H9 (cell line): Measurements from ENCODE around the gene SIGMAR1. TPM values are rescaled to one million over a fixed set of nuclear protein-coding genes. Genes with fewer than 3 reads are reported as not detected.

ENCODE experiments used
- DNase-seq: peaks from one replicate; pipeline ENCODE4 v3.0.0-alpha.2; 2017
- H2AFZ ChIP-seq: one replicate; pipeline ENCODE4 v1.6.1; 2013; ENCODE audit warnings: mild to moderate bottlenecking, low read length, control low read depth, moderate library complexity
- H2AK5ac ChIP-seq: 2 replicates; pipeline ENCODE4 v1.6.1; 2013; ENCODE audit warnings: low read length, control low read depth, mixed read lengths; ENCODE audit not compliant: insufficient read length
- H2BK120ac ChIP-seq: one replicate; pipeline ENCODE4 v1.6.1; 2013; ENCODE audit warnings: low read depth, mild to moderate bottlenecking, low read length, control low read depth, inconsistent platforms; ENCODE audit not compliant: poor library complexity, severe bottlenecking
- H2BK12ac ChIP-seq: 2 replicates; pipeline ENCODE4 v1.6.1; 2013; ENCODE audit warnings: low read length, control low read depth, mixed read lengths, low read depth; ENCODE audit not compliant: insufficient read length
- H2BK15ac ChIP-seq: 2 replicates; pipeline ENCODE4 v1.6.1; 2013; ENCODE audit warnings: low read depth, low read length, control low read depth
- H2BK20ac ChIP-seq: one replicate; pipeline ENCODE4 v1.6.1; 2013; ENCODE audit warnings: low read depth, mild to moderate bottlenecking, low read length, control low read depth, inconsistent platforms; ENCODE audit not compliant: poor library complexity, severe bottlenecking
- H2BK5ac ChIP-seq: 2 replicates; pipeline ENCODE4 v1.6.1; 2013; ENCODE audit warnings: low read length, control low read depth, mixed read lengths; ENCODE audit not compliant: insufficient read length
- H3K14ac ChIP-seq: 2 replicates; pipeline ENCODE4 v1.6.1; 2013; ENCODE audit warnings: low read length, control low read depth; ENCODE audit not compliant: insufficient read depth
- H3K18ac ChIP-seq: 2 replicates; pipeline ENCODE4 v1.6.1; 2013; ENCODE audit warnings: low read depth, mild to moderate bottlenecking, mixed read lengths, low read length, control low read depth; ENCODE audit not compliant: insufficient read length
- H3K23ac ChIP-seq: 2 replicates; pipeline ENCODE4 v1.6.1; 2013; ENCODE audit warnings: low read length, control low read depth, mixed read lengths, low read depth; ENCODE audit not compliant: insufficient read length
- H3K23me2 ChIP-seq: 2 replicates; pipeline ENCODE4 v1.6.1; 2013; ENCODE audit warnings: low read depth, mild to moderate bottlenecking, mixed read lengths, low read length, control low read depth; ENCODE audit not compliant: insufficient read length, poor library complexity, severe bottlenecking
- H3K27ac ChIP-seq: 2 replicates; pipeline ENCODE4 v1.5.1; 2013; ENCODE audit warnings: low read length, control low read depth, mixed read lengths, low read depth; ENCODE audit not compliant: insufficient read length
- H3K27me3 ChIP-seq: 2 replicates; pipeline ENCODE4 v1.6.1; 2013; ENCODE audit warnings: low read length, control low read depth, inconsistent platforms; ENCODE audit not compliant: insufficient read depth
- H3K4ac ChIP-seq: 2 replicates; pipeline ENCODE4 v1.6.1; 2013; ENCODE audit warnings: low read depth, mild to moderate bottlenecking, control low read depth, inconsistent platforms, low read length, moderate library complexity
- H3K4me1 ChIP-seq: 2 replicates; pipeline ENCODE4 v1.6.1; 2013; ENCODE audit warnings: low read length, control low read depth, inconsistent platforms; ENCODE audit not compliant: insufficient read depth
- H3K4me2 ChIP-seq: 2 replicates; pipeline ENCODE4 v1.6.1; 2013; ENCODE audit warnings: low read length, control low read depth, mixed read lengths; ENCODE audit not compliant: insufficient read length, insufficient read depth
- H3K56ac ChIP-seq: 2 replicates; pipeline ENCODE4 v1.6.1; 2013; ENCODE audit warnings: low read depth, mild to moderate bottlenecking, mixed read lengths, low read length, control low read depth; ENCODE audit not compliant: insufficient read length
- H3K79me1 ChIP-seq: 2 replicates; pipeline ENCODE4 v1.6.1; 2013; ENCODE audit warnings: low read depth, mild to moderate bottlenecking, moderate library complexity, low read length, control low read depth, inconsistent platforms; ENCODE audit not compliant: insufficient read depth, poor library complexity, severe bottlenecking
- H3K79me2 ChIP-seq: 2 replicates; pipeline ENCODE4 v1.6.1; 2013; ENCODE audit warnings: low read length, control low read depth, inconsistent platforms; ENCODE audit not compliant: insufficient read depth
- H3K9ac ChIP-seq: 2 replicates; pipeline ENCODE4 v1.6.1; 2013; ENCODE audit warnings: low read length, control low read depth, mixed read lengths; ENCODE audit not compliant: insufficient read length; ENCODE audit errors: extremely low read depth
- H3K9me3 ChIP-seq: one replicate; pipeline ENCODE4 v1.6.1; 2013; ENCODE audit warnings: low read depth, low read length, inconsistent platforms; ENCODE audit not compliant: control insufficient read depth
- H3T11ph ChIP-seq: one replicate; pipeline ENCODE4 v1.6.1; 2013; ENCODE audit warnings: mild to moderate bottlenecking, low read length, control low read depth, inconsistent platforms
- H4K20me1 ChIP-seq: one replicate; pipeline ENCODE4 v1.6.1; 2013; ENCODE audit not compliant: control insufficient read depth, insufficient read length, insufficient read depth
- H4K5ac ChIP-seq: 2 replicates; pipeline ENCODE4 v1.6.1; 2013; ENCODE audit warnings: low read depth, mild to moderate bottlenecking, mixed read lengths, low read length, control low read depth; ENCODE audit not compliant: insufficient read length
- H4K8ac ChIP-seq: replicated peaks from 2 replicates; pipeline ENCODE4 v1.6.1; 2013; ENCODE audit warnings: low read length, control low read depth, mixed read lengths, low read depth; ENCODE audit not compliant: insufficient read length
- H4K91ac ChIP-seq: 2 replicates; pipeline ENCODE4 v1.6.1; 2013; ENCODE audit warnings: low read depth, mild to moderate bottlenecking, moderate library complexity, mixed read lengths, low read length, control low read depth; ENCODE audit not compliant: insufficient read length
- H3K27ac Mint-ChIP-seq, 3 experiments: 2 replicates in 2 of 3; 3 replicates in 1 of 3; pipeline ENCODE4 v1.8.0; 2020 to 2021; ENCODE audit warnings: mixed read lengths in 3 of 3, mild to moderate bottlenecking in 1 of 3, moderate library complexity in 1 of 3
- H3K27me3 Mint-ChIP-seq: 2 replicates; pipeline ENCODE4 v1.8.0; 2021; ENCODE audit warnings: low read depth, mild to moderate bottlenecking, moderate library complexity, mixed read lengths
- H3K36me3 Mint-ChIP-seq, 3 experiments: 2 replicates in 2 of 3; 3 replicates in 1 of 3; pipeline ENCODE4 v1.8.0; 2020 to 2021; ENCODE audit warnings: low read depth in 3 of 3, mixed read lengths in 3 of 3; ENCODE audit not compliant: insufficient read depth in 1 of 3
- H3K4me1 Mint-ChIP-seq, 2 experiments: 2 replicates each; pipeline ENCODE4 v1.8.0; 2020; ENCODE audit warnings: mixed read lengths in 2 of 2
- H3K4me3 Mint-ChIP-seq, 2 experiments: 2 replicates in 1 of 2; 3 replicates in 1 of 2; pipeline ENCODE4 v1.8.0; 2020 to 2021; ENCODE audit warnings: mild to moderate bottlenecking in 2 of 2, mixed read lengths in 2 of 2, moderate library complexity in 1 of 2
- H3K9me3 Mint-ChIP-seq, 2 experiments: 2 replicates in 1 of 2; 3 replicates in 1 of 2; pipeline ENCODE4 v1.8.0; 2020; ENCODE audit warnings: mild to moderate bottlenecking in 2 of 2, mixed read lengths in 2 of 2, moderate library complexity in 1 of 2
- CTCF ChIP-seq: fragments of 200-600 bp; sonication (generic); conservative IDR thresholded peaks from 3 replicates; pipeline ENCODE4 v1.8.0; 2021; ENCODE audit warnings: antibody characterized with exemption, mild to moderate bottlenecking
- WGBS: extraction: QIAGEN DNeasy Blood & Tissue Kit; methylation state at CpG from one replicate; pipeline ENCODE4 v1.1.7; 2013; ENCODE audit warnings: missing lambda C conversion rate, low lambda C conversion rate, mixed read lengths; ENCODE audit not compliant: insufficient read length; ENCODE audit errors: extremely low coverage; 5-methylcytosine and 5-hydroxymethylcytosine counted together
- total RNA-seq: library from RNA; stranded (reverse); gene quantifications from 2 replicates; pipeline ENCODE4 v1.2.1, GENCODE V29; 2021

SIGMAR1 gene
- total RNA-seq, 1 experiment from 2014 or later: 68.3 TPM

- Histone ChIP-seq H4K8ac (no peak overlapping the region), H3K23me2 (no peaks in the 10 kb centered on the region), H4K20me1 (no peaks in the 10 kb centered on the region), H2BK12ac (no peak overlapping the region), H3K27me3 (no peaks in the 10 kb centered on the region), H4K91ac (no peak overlapping the region), H3K27ac (no peak overlapping the region), H3T11ph (no peak overlapping the region), H2AFZ (no peak overlapping the region), H2BK5ac (no peak overlapping the region), H2AK5ac (no peak overlapping the region), H3K9me3 (no peaks in the 10 kb centered on the region), H3K14ac (no peak overlapping the region), H3K4me1 (no peaks in the 10 kb centered on the region), H4K5ac (no peak overlapping the region), H3K79me2 (no peaks in the 10 kb centered on the region), H3K9ac (no peak overlapping the region), H3K23ac (no peak overlapping the region), H3K18ac (no peak overlapping the region), H3K79me1 (no peaks in the 10 kb centered on the region), H3K4me2 (no peak overlapping the region), H3K56ac (no peak overlapping the region), H2BK20ac (no peak overlapping the region), H2BK15ac (no peak overlapping the region), H2BK120ac (no peak overlapping the region), H3K4ac (no peak overlapping the region)
- Mint-ChIP-seq H3K27ac (peak overlapping the region in 2 of 3 experiments; percentile 36 to 46; a peak in 3 of 7 replicates), H3K27me3 (peaks cover 22% of the 10 kb centered on the region), H3K36me3 (no peaks in the 10 kb centered on the region), H3K4me3 (peak overlapping the region in 1 of 2 experiments; percentile 0; a peak in 1 of 5 replicates), H3K4me1 (peaks cover 11 to 12% of the 10 kb centered on the region in 2 experiments), H3K9me3 (no peaks in the 10 kb centered on the region; a peak in 1 of 5 replicates)
- peak; percentile 55 for DNase-seq
- TF ChIP-seq CTCF: 0 out of 3 replicates have a peak, but pooled peaks have one; percentile 11
- WGBS: no CpG with 5 or more reads among the region's 6 CpGs
These were observed 35.5 kb downstream of the SIGMAR1 start for GRCh38 chr9:34601937-34602573.
